ENCODE data around the gene CCDC12.

DNA sequence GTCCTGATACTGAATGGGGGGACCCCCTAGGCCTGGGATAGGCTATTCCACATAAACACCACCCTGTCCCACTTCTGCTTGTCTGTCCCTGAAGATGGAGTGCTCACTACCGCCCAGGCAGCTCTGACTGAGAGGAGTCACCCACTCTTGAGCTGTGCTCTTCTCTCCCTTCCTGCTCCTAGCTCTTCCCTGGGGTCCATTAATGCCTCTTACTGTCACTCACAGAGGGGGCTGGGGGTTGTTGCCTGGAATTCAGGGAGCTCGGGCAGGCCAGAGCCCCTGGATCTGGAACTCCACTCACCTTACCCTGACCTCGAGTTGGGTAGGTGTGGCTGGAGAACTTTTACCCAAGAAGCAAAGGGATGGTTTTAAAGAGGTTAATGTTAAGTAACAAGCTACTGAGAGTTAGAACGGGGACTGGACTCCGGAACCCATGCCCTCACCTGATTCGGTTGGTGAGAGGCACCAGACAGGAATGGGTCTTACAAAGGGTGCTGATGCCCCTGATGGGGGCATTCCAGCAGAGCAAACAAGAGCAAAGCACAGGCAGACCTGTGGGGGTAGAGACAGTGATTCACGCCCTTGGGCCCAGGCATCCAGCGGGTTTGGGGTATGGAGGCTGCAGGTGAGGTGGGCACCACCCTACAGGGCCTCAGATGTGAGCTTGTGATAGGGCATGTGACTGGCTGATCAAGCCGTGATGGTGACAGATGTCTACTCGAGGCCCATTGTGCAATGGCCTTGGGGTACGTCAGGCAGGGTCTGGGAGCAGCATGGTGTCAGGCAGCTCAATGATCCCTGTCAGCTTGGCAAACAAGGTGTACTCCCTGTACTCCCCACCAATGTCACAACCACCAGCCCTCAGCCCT, 8.3 kb upstream of the CCDC12 start:
- TF ChIP-seq POLR2A (IDR thresholded peaks at IDR 0.05; ENCODE audit: borderline replicate concordance, extremely low read depth, insufficient read depth, insufficient read length) (no peak), SRF (IDR thresholded peaks at IDR 0.05; ENCODE audit: low read depth) (no peak), ELF1 (IDR thresholded peaks at IDR 0.05; ENCODE audit: borderline replicate concordance, low read depth) (no peak), RAD21 (IDR thresholded peaks at IDR 0.05; ENCODE audit: low read depth) (no peak), EZH2 (IDR thresholded peaks at IDR 0.05) (no peak), FOSL1 (IDR thresholded peaks at IDR 0.05; ENCODE audit: low read depth) (no peak), POLR2AphosphoS5 (IDR thresholded peaks at IDR 0.05; ENCODE audit: low read depth, low read length) (no peak), EGR1 (IDR thresholded peaks at IDR 0.05; ENCODE audit: low read depth) (no peak), EZH2phosphoT487 (IDR thresholded peaks at IDR 0.05; ENCODE audit: borderline replicate concordance) (no peak), ZNF274 (IDR thresholded peaks at IDR 0.05; ENCODE audit: low read depth, low read length) (no peak), SIN3A (IDR thresholded peaks at IDR 0.05; ENCODE audit: low read depth) (no peak), JUND (IDR thresholded peaks at IDR 0.05) (no peak)
- TF ChIP-seq, protein P1, sequence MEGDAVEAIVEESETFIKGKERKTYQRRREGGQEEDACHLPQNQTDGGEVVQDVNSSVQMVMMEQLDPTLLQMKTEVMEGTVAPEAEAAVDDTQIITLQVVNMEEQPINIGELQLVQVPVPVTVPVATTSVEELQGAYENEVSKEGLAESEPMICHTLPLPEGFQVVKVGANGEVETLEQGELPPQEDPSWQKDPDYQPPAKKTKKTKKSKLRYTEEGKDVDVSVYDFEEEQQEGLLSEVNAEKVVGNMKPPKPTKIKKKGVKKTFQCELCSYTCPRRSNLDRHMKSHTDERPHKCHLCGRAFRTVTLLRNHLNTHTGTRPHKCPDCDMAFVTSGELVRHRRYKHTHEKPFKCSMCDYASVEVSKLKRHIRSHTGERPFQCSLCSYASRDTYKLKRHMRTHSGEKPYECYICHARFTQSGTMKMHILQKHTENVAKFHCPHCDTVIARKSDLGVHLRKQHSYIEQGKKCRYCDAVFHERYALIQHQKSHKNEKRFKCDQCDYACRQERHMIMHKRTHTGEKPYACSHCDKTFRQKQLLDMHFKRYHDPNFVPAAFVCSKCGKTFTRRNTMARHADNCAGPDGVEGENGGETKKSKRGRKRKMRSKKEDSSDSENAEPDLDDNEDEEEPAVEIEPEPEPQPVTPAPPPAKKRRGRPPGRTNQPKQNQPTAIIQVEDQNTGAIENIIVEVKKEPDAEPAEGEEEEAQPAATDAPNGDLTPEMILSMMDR (IDR thresholded peaks at IDR 0.05 in 2 of 3, conservative IDR thresholded peaks at IDR 0.05 in 1 of 3; ENCODE audit: borderline replicate concordance in 1 of 3, insufficient read depth in 1 of 3, low read depth in 2 of 3, low read length in 2 of 3) = no peak
- TF ChIP-seq, protein P2, sequence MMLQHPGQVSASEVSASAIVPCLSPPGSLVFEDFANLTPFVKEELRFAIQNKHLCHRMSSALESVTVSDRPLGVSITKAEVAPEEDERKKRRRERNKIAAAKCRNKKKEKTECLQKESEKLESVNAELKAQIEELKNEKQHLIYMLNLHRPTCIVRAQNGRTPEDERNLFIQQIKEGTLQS (IDR thresholded peaks at IDR 0.05) = no peak
